Tongue (tissue), 2 donors: Measurements from ENCODE around the gene ZNF665. TPM values are rescaled to one million over a fixed set of nuclear protein-coding genes. Genes with fewer than 3 reads are reported as not detected.
A peak's percentile ranks its signal among the peaks of the same experiment; 100 is the strongest.
"Not testable (repeated sequence)": the region's sequence is repeated elsewhere in the genome, so short reads cannot be mapped to it uniquely, and the experiment has no call there.

Experiments used
- DNase-seq: peaks from one replicate; pipeline ENCODE4 v3.0.0-alpha.2; 2015
- total RNA-seq: library from RNA; depleted of rRNA; stranded (reverse); fragments of >200 nt; gene quantifications from one replicate; pipeline ENCODE4 v1.2.3, GENCODE V29; 2014

Gene ZNF665
- total RNA-seq, 1 donor from 2014 or later: 3.9 TPM

DNA sequence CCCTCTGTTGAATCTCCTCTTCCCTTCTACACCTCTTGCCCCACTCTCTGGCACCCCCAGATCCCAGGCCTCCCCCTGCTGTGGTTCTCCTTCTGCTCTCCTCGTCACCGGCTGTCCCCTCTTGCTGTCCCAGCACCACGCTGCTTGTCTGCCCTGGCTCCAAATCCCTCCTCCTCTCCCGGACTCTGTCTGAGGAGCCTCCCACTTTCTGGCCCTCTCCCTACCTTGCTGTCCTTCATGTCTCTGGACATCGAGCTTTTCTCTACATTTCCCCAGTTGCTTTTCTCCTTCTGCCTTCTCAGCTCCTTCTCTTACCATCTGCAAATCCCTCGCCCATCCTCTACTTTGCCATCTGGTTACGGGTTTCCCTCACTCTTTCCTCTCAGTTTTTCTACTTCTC lies 35.5 kb downstream of the ZNF665 start:
- peak; percentile 45 for DNase-seq

DNA sequence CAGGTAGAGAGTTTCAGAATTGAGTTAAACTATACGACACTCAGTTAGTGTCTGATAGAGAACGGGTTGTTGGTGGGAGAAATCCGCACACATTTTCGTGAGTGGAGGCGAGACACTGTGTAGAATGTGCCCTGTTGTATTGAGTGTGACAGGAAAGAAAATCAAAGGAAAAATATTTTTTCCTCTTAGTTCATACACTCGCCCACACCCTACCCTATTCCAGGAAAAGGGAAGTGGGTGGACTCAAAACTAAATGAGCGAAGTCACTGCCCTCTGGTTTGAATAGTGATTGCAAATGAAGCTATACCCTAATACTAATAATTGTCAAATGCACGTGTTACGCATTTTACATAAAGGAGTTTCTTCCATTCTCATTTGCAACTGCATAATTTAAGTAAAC lies 36.3 kb downstream of the ZNF665 start:
- DNase-seq: no peak

- DNase-seq: no peak
Observed at GRCh38 chr19:53147645-53148044, 45.5 kb downstream of the ZNF665 start.

GRCh38 chr19:53140351-53140750 lies 52.8 kb downstream of the ZNF665 start:
- DNase-seq: no peak

GRCh38 chr19:53136432-53136831 lies 56.7 kb downstream of the ZNF665 start:
- no peak for DNase-seq

DNA sequence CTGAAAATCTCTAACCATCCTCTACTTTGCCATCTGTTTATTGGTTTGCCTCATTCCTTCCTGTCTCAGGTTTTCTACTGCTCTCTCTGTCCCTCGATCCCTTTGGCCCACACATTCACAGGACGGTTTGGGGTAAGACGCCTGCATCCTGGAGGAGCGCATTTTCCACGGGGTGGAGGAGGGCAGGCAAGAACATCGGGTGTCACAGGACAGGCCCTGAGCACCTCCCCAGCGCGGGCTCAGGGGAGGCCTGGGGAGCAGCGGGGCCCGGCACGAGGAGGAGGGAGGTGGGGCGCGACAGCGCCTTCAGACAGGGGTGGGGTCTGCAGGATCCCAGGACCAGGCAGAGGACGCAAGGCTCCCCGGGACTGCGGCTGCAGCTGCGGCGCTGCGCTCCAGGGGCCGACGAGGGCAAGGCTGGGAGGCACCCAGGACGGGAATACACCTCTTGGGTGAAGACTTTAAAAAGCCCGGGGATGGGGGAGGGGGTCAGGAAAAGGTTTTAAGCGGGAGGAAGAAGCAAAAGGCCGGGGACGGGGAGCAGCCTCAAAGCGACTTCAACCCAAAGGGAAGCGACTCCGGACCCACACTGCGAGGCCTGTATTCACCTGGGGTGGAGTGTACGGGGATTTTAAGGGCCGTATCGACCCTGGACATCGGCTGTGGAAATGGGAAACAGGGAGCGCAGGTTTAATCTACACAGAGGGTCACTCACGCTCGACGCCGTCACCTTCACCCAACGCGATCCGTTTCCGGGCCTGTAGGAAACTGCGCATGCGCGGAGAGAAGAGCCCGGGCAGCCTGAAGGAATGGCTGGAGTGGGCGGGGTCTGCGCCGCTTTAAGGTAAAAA lies 60.8 kb downstream of the ZNF665 start, which contains the start of gene ZNF415:
Gene ZNF415 (minus strand): TSS at position 770 of the 851 bp plus-strand sequence. CDS start 10,234 bp downstream, outside the sequence.
- peak; percentile 96 for DNase-seq

DNA sequence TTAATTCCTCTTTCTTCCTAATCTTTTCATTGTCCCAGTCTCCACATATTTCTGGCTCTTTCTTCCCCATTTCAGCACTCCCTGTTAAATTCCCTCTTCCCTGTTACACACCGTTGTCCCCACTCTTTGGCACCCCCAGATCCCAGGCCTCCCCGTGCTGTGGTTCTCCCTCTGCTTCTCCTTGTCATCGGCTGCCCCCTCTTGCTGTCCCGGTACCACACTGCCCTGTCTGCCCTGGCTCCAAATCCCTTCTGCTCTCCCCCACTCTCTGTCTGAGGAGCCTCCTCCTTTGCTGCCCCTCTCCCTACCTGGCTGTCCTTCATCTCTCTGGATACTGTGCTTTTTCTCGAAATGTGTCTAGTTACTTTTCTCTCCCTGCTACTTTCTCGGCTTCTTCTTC lies 61.4 kb downstream of the ZNF665 start:
- DNase-seq: no peak

DNA sequence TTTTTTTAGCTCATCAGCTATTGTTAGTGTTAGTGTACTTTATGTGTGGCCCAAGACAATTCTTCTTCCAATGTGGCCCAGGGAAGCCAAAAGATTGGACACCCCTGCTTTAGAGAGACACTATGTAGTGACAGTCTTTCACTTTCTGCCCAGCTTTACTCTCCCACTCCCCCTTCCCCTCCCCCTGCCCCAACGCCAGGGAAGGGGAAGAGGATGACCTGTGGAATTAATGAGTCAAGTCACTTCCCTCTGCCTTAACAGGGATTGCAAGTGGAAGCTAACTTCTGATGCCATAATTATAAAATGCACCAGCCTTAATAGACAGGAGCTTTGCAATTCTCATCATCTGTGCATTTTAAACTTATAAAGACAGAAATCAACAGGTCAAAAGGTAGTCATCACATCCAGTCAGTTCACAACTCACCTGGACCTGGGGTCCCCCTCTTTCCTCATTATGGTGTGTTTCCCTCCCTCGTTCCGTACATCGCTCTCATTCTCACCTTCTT lies 62.0 kb downstream of the ZNF665 start:
- no peak for DNase-seq

GRCh38 chr19:53130506-53130905 lies 62.7 kb downstream of the ZNF665 start:
- DNase-seq: peak; percentile 9

DNA sequence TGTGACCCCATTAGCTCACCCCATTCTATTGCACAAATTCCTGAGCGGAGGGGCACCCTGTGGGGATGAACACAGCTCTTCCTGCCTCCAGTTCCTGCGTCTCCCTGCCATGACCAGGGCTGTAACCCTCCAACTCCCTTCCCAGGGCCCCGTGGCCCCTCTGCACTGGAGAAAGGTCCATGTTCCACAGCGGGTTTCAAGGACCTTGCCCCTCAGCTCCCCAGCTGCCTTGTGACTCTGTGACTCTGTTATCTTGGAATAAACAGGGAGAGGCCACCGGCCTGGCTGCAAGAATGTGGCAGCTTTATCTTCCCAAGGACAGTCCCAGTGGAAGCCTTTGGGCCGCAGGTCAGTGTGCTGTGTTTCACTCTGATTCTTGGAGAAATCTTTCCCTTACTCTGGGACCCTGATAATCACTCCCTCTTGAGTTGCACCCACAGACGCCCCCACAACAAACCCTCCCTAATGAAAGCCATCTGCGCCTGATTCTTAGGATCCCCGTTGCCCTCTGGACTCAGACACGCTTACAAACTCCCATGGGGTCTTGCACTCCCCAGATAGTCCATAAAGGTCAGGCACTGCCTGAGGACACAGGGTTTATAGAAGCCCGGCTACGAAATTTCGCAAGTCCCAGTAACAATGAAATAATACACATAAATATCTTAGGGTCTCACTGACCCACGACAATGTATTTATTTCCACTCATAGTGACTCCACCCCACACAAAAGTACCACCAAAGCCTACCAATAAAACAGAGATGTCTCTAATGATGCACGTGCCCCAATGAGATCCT lies 66.2 kb downstream of the ZNF665 start:
- DNase-seq: not testable (repeated sequence)

DNA sequence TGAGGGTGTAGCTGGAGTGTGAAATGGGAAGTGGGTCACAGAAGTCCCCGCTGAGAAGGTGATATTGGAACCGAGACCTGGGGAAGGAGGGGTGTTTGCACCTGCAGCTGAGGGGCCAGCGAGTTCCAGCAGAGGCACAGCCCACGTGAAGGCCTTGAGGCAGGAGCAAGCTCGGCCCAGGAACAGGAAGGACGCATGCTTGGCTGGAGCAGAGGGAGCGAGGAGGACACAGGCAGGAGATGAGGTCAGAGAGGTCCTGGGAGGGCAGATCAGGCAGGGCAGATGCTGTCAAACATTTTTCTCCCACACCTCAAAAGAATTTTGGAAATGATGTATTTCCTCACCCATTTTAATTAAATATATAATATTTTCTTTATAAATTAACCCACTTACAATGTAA lies 69.8 kb downstream of the ZNF665 start:
- no peak for DNase-seq

Other genes with a start within 250 kb of the ZNF665 start
- 11.7 TPM for gene ZNF816, start 230.5 kb downstream of the ZNF665 start, total RNA-seq
- not detected for gene ERVV-1, start 179.4 kb downstream of the ZNF665 start, total RNA-seq
- gene ERVV-2, start 148.6 kb downstream of the ZNF665 start, total RNA-seq: not detected
- gene ZNF160, start 89.9 kb downstream of the ZNF665 start, total RNA-seq: 57.2 TPM
- gene ZNF415, start 60.4 kb downstream of the ZNF665 start, total RNA-seq: 10.3 TPM
- gene ZNF347, start 34.3 kb downstream of the ZNF665 start, total RNA-seq: 8.9 TPM
- gene ZNF677, start 61.5 kb upstream of the ZNF665 start, total RNA-seq: 19.0 TPM
- gene VN1R2, start 64.9 kb upstream of the ZNF665 start, total RNA-seq: not detected
- gene VN1R4, start 74.4 kb upstream of the ZNF665 start, total RNA-seq: not detected
- gene ZNF845, start 140.4 kb upstream of the ZNF665 start, total RNA-seq: 6.8 TPM
- gene ZNF525, start 172.3 kb upstream of the ZNF665 start, total RNA-seq: 14.6 TPM
- gene ZNF765, start 201.8 kb upstream of the ZNF665 start, total RNA-seq: 18.5 TPM
- gene ZNF761, start 238.6 kb upstream of the ZNF665 start, total RNA-seq: 9.3 TPM